HK-2 (cell line): ENCODE data around the gene PTGDR2.

Source experiments
- DNase-seq: peaks from one replicate; pipeline ENCODE4 v3.0.0-alpha.2; 2018; ENCODE audit not compliant: unreplicated experiment

The PTGDR2 gene

DNA sequence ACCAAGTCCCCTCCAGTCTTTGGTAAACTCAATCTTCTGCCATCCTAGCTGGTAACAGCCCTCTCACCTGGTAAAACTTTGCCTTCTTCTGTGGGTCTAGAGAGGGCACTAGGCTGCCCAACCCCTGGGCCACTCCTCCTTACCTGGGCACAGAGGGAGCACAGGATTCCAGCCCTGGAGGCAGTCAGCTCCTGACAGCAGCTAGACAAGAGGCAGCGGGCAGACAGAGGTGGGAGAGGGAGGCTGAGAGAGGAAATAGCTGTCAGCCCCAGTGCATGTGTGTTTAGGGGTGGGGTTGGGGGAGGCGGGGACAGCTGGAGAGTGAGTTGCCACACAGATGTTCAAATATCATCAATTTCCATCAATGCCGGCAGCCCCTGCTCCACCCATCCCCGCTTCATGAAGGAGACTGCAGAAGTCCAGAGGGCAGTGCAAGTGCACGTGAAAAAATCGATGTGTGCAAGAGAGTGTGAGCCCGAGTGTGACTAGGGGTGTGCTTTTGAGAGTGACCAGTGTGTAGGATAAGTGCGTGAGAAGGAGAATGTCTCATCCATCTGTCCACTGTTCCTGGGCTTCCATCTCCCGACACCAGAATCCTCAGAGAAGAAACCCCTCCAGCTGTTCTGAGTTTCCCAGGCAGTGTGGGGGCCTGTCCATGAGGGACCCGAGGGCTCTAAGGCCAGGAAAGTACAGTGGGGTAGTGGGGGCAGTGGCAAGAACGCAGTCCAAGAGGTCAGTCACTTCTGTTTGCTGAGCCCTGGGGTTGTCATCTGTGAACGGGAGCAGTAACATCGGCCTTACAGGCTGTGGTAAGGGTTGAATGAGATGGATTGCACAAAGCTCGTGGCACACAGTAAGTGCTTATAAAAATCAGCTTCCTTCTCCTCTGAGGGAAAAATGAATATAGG is at the start of gene PTGDR2:
Gene PTGDR2 (minus strand): TSS at position 225 of the 908 bp plus-strand sequence. CDS start 2,228 bp downstream, outside the sequence.
- DNase-seq = no peak

DNA sequence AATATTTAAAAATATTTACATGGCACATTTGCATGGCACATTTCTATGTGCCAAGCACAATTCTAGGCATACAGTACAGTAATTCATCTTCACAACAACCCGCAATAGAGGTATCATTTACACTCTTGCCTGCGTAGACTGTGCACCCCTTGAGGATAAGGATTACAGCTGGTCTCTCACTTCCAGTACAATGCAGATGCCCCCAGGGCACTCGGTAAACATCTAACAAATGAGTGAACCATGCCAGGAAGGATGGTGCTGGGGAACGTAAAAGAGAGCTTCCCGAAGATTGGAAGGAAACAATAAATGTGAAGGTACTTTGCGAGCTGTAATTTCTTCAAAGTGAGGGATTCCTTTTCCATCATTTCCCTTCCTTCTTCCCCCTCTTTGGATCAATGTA is 49.3 kb upstream of the PTGDR2 start:
- DNase-seq = no peak

DNA sequence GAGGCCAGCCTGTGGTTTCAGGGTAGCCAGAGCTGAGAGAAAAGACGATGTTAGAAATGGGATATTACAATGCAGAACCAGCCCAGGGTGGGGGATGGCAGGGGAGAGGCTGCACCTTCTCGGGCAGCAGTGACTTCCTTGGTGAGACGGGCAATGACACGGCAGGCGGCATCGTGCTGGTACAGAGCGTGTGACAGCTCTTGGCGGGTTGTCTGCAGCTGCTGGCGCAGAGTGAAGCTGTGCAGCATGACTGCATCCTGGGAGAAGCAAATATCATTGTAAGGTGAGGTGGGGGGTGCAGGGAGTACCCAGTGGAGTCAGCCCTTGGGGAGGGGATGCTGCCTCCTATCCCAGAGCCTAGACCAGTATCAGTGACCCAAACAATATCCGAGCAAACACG is 46.9 kb upstream of the PTGDR2 start:
- no peak for DNase-seq

- no peak for DNase-seq
Measured at GRCh38 chr11:60900673-60901404, 45.1 kb upstream of the PTGDR2 start.

GRCh38 chr11:60899977-60900376 is 44.2 kb upstream of the PTGDR2 start:
- DNase-seq = no peak

- peak; percentile 31 for DNase-seq
Measured at GRCh38 chr11:60899046-60899936, 43.5 kb upstream of the PTGDR2 start.

- no peak for DNase-seq
Measured at GRCh38 chr11:60897496-60897895, 41.7 kb upstream of the PTGDR2 start.

DNA sequence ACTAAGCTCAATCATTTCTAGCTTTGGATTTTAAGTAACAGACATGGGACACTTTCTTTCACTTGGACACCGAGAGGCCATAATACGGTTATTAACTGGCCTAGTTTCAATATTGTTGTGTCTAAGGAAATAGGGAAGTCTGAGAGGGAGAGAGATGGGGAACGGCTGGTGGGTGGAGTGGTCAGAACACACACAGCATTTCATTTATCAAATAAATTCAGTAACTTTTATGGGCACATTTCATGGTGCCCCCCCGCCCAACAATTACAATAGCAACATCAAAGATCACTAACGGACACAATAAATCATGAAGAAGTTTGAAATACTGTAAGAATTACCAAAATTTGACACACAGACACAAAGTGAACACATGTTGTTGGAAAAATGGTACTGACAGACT is 39.9 kb upstream of the PTGDR2 start:
- no peak for DNase-seq

GRCh38 chr11:60891103-60891741 is 35.5 kb upstream of the PTGDR2 start:
- DNase-seq = no peak

- no peak for DNase-seq
Measured at GRCh38 chr11:60890696-60891095, 34.9 kb upstream of the PTGDR2 start.

DNA sequence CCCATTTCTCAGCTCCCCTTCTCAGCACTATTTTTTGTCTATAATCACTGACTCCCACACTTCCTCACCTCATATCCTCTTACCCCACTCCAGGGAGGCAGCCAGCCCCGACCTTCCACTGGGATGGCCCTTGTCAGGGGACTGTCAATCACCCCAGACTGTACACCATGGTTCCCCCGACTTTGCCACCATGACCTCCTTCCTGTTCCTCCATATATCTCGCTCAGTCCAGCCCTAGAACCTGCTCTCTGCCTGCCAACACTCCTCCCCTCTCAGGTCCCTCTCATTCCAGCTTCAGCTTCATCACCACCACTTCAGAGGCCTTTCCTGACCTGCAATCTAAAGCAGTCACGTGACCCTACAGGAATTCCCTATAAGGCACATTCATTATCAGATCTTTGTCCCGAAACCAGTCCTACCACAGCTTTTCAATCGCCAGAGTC is 34.1 kb upstream of the PTGDR2 start:
- no peak for DNase-seq

DNA sequence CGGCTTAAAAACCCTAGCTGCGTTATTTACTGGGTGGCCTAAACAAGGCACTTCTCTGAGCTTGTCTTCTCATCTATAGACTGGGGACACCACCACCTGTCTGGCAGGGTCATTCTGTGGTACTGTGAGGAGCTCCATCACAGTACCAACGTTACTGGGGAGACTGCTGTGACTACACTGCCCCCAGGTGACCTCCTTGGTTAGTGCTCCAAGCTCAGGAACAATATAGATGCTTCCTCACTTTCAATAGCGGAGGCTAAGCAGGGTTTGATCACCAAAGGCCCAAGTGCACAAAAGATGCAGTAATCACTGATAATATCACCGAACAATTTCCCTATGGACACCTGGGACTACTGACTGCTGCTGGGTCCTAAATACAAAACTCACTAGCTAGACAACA is 31.8 kb upstream of the PTGDR2 start:
- DNase-seq = peak; percentile 13

DNA sequence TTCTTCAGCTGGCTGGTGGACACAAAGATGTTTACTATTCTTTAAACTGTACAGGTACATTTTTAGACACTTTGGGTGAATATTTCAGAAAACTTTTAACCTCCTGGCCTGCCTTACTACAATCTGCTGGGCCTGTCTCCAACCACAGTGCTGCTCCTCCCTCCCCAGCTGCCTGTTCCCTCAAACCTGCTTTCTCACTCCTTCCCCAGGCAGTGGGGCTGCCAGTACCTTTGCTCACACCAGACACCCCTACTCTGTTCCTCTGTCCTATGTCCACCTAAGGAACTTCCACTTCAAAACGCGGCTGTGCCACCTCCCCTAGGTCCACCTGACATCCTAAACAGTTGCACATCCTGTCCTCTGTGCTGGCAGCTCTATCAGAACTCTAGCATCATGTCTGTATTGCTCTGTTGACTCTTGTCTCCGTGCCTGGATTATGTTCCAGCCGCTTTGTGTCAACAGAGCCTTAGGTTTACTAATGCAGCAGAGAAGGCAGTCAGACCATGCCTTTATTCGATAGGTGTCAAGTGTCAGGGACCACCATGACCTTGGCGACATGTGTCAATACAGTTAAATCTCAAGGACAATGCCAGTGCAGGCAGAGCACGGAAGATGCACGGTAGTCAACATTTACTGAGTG is 25.0 kb upstream of the PTGDR2 start:
- DNase-seq = no peak

DNA sequence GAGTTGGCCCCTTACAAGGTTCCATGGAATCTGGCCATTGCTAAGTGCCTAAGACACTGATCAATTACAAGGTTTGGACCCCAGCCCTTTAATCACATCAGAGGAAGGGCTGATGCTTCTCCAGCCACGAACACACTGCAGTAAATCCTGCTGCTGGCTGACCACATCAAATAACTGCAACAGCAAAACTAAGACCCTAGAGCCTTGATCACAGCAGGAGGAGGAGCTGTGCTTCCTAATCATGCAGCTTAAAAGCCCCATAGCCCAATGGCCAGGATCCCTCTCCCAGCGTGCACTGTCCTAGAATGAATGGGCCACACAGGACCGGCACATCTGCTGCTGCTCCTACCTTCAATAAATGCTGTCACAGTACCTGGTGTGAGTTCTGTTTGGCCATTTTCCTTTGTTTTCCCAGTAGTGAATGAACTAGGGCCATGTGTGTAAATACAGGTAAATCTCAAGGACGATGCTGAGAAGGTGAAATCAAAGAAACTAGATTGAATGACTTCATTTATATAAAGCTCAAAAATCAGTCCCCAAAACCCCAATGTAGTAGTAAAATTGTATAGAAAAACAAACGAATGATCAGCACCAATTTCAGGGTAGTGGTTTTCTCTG is 24.3 kb upstream of the PTGDR2 start:
- no peak for DNase-seq

DNA sequence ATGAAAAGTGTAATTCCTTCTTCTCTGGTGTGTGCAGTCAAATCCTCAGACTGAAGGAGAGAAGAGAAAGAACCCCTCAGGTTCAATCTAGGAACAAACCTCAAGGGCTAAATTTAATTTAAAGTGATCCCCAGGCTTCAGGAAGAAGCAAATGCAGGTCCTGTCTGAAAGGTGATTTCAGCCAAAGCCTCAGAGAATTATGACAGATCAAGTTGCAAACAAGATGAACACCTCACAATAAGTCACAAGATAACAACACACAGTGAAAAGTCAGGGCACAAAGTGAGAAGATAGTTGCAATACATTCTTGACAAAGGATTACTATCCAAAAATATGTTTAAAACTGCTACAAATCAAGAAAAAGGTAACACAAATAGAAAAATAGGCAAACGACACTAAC is 23.4 kb upstream of the PTGDR2 start:
- DNase-seq = no peak

GRCh38 chr11:60878245-60879101 is 22.7 kb upstream of the PTGDR2 start:
- no peak for DNase-seq

- no peak for DNase-seq
Measured at GRCh38 chr11:60876168-60876485, 20.4 kb upstream of the PTGDR2 start.

DNA sequence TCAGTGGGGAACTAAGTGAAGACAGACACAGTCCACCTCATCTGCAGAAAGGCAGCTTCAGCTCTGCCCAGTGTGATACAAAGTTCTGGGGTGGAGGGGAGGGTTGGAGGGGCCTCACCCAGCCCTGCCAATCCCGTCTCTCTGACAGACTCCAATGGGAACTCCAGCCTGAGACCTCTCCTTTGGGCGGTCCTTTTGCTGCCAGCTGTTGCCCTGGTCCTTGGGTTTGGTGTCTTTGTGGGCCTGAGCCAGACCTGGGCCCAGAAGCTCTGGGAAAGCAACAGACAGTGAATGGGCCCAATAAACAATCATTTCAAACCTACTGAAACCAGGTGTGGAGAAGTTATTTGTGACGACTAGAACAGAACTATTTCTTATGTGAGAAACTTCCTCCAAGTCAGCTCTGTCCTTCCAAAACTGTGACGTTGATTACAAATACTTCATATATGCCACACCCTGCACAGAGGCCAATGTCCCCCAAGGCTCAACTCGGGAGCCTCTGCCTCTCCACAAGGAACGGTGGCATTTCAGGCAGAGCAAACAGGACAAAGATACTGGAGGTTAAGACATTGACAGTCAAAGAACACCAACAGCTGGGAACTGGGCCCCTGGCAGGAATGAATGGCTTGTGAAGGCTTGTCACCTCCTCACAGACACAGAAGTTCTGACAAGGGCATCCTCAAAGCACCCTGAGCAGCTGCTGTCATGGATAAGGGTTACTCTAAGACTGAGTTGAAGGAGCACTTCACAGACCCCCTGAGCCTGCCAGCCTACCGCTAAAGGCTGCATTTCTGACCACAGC is 19.8 kb upstream of the PTGDR2 start:
- DNase-seq = no peak
